ENCODE results near the gene ARIH2.

GRCh38 chr3:49026536-49026935 lies 107.9 kb downstream of the ARIH2 start:
- TF ChIP-seq CTCF (IDR thresholded peaks at IDR 0.05): no peak
- TF ChIP-seq POLR2AphosphoS5 (IDR thresholded peaks at IDR 0.05): no peak
- no peak for TF ChIP-seq POLR2A (IDR thresholded peaks at IDR 0.05)

Measured in stomach (tissue), 4 donors.